GM21619 (cell line): ENCODE data around the gene MRNIP.

ENCODE experiments used
- ATAC-seq: cut with Tn5 transposase; IDR thresholded peaks from one replicate; pipeline ENCODE4 v1.9.1; 2021; ENCODE audit not compliant: unreplicated experiment

The MRNIP gene

DNA sequence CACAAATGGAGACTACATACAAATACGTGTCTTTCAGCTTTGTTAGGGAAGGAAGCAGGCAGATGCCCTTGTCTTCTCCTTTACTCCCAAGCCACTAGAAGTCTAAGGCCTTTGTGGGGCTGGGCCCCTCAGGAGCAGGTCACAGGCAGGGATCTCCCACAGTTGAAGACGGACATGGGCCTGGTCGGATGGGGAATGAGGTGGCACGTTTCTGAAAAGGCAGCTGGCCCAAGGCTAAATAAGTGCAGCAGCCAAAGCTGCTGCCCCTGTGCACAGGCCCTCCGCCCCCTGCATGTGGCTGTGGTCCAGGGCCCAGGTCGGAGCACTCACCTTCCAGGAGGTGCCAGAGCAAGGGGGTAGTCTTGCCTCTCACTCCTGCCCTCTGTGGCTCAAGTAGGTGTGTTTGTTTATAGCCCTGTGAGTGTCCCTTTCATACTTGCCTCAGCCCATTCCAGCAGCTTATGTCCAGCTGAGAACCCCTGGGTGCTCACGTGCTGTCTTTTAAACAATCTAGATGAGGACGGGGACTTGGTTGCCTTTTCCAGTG lies 36.1 kb downstream of the MRNIP start:
- no peak for ATAC-seq

DNA sequence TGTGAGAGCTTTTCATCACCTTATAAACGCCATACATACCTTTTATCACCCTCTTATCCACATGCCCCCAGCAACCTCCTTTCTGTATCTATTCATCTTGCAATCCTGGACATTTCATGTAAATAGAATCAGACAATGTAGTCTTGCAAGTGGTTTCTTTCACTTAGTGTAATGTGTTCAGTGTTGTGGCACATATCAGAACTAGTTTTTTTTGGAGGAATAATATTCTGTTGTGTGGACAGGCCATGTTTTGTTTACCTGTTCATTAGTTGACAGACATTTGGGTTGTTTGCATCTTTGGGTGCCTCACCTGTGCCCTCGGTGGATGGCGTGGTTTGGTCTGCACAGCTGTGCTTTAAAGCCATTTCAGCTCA lies 36.6 kb downstream of the MRNIP start:
- ATAC-seq: no peak

DNA sequence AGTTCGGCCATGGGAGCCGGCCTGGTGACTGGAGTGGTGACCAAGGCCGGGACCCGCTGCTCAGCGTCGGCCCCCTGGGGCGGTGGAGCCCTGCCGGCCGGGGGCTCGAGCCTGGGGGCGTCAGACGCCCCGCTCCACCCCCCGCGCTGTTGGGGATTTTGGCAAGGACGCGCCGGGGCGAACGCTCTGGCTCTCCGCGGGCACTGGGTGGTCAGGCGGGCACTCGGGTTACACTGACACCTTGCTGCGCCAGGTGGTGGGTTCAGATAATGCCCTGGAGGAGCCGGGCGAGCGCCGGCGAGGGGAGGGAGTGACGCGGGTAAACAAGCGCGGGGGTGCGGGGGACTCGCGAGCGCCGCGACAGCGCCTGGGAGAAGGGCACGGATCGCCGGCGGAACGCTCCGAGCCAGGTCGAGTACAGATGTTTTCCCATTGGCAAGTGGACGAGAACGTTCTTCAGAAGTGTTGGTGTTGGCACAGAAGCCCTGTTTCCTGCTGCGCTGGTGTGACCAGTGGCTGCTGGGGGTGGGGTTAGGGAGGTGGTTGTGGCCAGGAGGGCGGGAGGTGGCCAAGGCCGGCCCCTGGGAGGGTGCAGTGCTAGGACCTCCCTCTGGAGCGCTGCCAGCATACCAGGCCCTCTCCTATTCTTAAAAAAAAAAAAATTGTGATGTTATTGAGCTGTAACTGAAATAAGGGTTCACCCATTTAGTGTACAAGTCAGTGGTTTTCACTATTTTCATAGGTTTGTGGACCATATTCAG lies 37.1 kb downstream of the MRNIP start:
- ATAC-seq: peak; percentile 45

DNA sequence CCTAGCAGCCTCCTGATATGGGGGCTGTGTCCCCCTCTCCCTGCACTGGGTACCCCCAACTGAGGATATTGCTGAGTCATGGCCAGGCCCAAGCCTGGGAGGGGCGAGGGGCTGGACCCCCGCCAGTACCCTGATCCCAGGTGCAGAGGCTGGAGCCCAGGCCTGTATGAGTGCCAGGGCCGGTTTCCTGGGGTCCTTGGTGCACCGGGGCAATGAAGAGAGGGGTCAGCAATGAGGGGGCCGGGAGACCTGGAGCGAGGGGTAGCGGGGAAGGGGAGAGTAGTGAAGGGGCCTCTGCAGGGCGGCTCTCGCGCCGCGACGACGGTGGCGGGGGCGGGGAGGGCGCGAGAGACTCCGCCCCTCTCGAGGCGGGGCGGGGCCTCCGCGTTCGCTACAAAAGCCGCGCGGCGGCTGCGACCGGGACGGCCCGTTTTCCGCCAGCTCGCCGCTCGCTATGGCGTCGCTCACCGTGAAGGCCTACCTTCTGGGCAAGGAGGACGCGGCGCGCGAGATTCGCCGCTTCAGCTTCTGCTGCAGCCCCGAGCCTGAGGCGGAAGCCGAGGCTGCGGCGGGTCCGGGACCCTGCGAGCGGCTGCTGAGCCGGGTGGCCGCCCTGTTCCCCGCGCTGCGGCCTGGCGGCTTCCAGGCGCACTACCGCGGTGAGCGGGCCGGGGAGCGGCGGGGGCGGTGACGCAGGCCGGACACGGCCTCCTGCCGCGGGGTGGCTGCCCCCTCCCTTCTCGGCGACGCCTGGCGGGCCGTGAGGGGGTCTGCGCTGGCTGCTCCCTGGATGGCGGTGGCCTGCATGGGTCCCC lies 37.9 kb downstream of the MRNIP start, which contains the start of gene SQSTM1:
Gene SQSTM1, plus strand, starts transcription at position 423 of the 815 bp plus-strand sequence. Its CDS starts 32 bp downstream, at position 455.
- peak; percentile 34 for ATAC-seq

DNA sequence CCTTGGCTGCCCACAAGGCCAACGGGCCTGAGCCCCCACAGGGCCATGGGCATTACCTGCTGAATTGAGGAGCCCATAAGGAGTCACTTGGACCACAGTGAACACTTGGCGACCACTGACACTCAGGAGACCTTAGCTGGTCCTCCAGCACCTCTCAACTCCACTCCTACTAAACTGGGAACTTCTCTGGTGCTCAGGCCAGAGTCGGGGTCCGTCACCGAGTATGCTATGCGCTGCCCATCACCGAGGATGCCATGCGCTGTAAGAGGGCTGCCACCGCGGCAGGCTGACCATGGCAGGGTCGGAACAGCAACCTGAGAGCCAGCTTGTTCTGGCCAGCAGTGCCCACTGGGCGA lies 38.5 kb downstream of the MRNIP start:
- no peak for ATAC-seq

DNA sequence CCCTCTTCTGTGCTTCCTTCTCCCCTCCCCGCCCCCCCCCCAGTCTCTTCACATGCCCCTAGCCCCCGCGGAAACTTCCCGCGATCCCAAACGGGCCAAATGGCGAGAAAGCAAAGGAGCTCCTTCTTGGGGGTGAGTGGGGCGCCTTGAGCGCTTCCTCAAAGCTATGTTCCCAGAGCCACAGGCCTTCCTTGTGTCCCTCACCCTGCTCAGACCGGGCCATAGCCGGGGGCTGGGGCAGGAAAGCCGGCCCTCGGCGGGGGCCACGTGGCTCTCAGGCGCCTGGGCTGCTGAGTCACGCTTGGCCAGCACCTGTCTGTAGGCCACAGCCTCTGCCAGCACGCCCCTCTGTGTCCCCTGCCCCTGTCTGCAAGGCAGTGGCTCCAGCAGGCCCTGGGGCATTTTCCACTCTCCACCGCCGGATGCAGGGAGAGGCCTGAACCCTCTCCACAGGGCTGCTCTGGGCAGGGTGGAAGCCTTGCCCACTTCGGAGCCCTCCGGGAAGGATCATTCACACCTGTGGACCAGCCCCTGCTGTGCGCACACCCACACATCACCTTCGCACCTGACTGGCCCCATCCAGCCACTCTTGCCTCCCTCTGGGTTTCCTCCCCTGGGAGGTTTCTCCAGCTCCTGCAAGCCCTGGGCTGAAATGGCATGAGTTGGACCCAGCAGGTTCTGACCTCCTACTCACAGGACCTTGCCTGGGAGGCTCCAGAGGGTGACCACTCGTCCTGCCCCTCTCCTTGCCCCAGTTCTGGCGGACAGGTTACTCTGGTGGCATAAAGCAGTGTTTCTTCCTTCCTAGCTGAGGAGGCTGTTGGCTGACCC lies 39.1 kb downstream of the MRNIP start:
- ATAC-seq: peak; percentile 17

DNA sequence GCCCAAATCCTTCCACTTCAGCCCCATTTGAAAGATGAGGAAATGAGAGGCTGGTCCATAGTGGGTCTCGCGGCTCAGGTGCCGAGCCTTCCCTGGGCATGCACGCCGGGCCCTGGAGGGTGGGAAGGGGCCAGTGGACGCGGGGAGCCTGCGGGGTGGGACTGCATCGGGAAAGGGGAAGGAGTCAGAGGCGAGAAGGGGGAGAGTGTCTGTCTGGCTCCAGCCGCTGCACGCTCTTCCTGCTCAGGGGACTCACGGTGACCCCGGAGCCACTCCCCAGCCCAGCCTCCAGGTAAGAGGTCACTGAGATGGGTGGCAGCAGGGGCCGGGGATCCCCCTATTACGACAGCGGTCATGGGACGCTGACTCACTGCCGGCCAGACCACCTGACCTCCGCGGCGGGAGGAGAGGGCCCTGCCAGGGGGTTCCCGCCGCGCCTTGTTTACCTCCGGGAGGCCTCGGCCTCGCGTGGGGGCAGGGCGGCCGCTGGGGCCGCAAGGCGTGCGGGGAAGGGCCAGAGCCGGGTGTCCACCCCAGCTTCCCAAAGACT lies 39.8 kb downstream of the MRNIP start:
- peak; percentile 55 for ATAC-seq

DNA sequence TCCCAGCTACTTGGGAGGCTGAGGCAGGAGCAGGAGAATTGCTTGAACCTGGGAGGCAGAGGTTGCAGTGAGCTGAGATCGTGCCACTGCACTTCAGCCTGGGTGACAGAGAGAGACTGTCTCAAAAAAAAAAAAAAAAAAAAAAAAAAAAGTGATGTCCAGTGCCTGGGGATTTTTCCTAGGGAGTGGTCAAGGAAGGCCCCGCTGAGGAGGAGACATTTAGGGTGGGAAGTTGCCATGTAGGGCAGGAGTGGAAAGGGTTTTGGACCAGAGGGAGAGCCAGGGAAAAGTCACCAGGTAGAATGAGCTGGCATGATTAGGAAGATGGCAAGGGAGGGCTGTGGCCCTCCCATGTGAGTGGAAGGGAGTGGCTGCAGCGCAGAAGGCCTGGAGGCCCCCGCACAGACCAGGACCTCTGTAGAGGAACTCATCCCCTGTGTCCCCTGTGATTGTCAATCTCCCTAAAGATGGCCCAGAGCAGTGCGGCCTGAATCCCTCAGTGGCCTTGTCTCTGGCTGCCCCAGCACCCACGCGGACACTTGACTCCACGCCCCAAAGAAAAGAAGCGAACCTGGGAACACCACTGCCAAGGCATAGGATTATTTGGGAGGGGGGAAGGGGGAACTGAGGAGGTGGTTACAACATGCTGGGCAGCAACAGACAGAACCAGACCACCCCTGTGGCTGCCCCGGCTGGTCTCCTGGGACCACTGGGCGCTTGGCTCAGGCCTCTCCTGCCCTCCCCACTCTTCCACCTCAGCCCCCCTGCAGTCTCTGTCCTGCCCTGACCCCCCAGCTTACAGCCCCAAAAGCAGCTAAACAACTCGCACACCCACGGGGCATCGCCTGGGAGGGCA lies 40.5 kb downstream of the MRNIP start:
- ATAC-seq: no peak

DNA sequence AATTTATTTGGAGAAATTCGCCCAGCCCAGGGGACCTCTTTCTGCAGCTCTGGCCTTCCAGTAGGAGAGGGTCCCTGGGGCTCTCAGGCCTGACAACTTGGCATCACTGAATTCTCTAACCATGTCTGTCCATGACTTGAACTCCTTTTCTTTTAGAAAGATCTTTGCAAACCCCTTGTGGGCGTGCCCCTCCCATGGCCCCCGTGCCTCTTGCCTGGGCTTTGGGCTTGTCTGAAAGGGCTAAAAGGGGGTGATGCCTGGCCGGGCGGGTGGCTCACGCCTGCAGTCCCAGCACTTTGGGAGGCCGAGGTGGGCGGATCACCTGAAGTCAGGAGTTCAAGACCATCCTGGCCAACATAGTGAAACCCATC lies 41.2 kb downstream of the MRNIP start:
- ATAC-seq: no peak

DNA sequence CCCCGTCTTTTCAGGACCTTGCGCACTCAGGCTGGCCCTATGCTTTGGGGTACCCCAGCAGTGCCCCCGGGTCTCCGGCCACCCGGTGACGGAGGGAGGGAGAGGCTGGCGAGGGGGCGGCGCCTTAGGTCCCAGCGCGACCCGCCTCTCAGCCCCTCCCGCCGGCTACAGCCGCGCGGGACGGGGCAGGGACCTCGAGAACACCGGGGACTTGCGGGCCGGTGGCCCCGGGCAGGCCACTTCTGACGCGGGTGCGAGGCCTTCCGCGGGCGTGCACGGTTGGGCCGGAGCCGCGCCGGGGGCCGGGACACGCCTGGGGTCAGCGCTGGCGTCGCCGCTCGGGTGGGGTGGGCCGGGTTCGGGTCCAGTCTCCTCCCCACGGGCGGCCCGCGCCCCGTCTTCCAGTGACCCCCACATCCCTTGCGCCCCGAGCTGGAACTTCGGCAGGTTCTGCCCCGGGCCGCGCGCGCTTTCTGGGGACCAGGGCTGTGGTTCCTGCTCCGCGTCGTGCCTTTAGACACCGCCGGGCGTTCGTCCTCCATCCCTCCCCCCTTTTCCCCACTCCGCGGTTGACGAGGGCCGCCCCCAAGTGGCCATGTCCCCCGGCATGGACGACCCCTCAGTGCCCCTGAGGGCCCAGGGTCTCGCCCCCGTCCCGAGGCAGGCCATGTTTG lies 41.7 kb downstream of the MRNIP start:
- no peak for ATAC-seq

DNA sequence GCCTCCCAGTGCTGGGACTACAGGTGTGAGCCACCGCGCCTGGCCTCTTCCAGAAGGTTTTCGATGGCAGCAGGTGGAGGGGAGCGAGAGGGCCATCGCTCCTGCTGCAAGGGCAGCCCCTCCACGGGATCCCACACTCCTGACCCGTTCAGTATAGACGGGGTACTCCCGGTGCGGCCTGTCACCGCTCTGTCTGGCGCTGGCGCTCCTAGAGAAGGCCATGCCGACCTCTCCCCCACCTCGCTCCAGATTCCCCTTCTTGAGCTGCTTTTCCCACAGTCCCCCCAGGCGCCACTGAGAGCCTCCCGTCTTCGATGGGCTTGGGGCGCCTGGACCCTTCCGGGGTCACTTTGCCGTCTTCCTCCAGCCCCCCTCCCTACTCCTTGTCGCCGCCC lies 42.2 kb downstream of the MRNIP start:
- ATAC-seq: no peak

DNA sequence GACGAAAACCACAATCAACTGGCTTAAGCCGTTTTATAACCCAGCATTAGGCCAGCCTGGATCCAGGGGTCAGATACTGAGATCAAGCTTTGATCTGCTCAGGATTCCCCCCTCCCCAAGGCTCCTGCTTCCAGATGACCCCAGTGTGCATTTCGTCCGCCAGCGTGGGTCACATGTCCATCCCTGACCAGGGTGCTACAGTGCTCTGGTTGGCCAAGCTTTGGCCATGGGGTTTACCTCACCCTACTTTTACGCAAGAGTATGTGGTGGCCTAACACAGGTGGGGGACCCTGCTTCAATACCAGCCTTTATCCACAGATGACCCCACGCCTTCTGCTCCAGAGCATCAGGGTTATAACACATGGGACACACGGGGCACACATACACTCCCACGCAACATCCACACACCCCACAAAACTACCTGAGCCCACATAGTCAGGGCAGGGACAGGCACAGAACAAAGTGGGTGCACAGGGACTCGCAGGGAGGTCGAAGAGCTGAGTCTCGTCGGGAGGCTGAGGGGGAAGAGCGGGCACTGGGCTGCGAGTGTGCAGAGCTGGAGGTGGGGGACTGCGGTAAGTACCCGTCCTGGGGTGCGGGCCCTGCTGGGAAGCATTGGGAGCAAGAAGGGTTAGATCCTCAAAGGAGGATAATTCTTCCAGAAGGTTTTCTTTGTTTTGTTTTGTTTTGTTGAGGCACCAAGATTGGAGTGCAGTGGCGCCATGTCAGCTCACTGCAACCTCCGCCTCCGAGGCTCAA lies 42.9 kb downstream of the MRNIP start:
- no peak for ATAC-seq

DNA sequence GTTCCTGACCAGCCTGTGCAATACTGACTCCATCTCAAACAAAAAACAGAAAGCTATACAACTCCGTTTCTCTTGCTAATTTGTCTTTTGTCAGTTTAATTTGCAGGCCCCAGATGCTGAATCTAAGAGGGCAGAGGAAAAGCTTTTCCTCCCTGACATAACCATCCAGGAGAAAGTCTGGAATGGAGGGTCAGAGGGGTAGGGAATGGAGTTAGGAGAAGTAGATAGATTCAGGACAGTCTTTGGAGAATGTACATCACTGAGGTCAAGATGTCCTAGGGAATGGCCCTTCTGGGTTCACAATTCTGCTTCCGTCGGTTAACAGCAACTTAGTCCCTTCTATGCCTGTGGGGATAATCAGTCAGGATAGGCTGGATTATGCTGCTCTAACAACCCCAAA lies 44.5 kb downstream of the MRNIP start:
- ATAC-seq: no peak

DNA sequence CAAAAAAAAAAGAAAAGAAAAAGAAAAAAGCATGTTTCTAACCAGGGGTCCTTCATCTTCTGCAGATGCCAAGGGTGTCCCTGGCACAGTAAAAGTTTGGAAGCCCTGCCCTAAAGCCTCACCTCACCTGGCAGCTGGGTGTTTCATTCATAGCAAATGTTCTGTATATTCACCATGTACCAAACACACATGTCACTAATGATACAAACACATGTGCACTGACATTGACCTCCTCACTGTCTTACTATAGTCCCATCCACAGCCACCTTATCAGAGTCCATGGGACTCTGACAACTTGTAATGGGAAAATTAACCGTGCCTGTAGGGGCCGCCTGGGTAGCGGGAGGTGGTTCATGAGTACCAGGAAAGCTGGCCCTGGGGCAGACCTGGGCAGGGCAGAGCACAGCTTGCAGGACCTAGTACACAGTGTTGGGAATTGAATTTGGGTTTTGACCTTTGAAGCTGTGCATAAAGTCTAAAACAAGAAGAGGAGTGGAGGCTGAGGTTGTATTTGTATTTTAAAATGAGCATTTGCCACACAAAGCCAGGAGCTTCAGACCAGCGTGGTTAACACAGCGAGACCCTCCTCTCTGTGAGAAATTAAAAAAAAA lies 45.5 kb downstream of the MRNIP start:
- no peak for ATAC-seq

DNA sequence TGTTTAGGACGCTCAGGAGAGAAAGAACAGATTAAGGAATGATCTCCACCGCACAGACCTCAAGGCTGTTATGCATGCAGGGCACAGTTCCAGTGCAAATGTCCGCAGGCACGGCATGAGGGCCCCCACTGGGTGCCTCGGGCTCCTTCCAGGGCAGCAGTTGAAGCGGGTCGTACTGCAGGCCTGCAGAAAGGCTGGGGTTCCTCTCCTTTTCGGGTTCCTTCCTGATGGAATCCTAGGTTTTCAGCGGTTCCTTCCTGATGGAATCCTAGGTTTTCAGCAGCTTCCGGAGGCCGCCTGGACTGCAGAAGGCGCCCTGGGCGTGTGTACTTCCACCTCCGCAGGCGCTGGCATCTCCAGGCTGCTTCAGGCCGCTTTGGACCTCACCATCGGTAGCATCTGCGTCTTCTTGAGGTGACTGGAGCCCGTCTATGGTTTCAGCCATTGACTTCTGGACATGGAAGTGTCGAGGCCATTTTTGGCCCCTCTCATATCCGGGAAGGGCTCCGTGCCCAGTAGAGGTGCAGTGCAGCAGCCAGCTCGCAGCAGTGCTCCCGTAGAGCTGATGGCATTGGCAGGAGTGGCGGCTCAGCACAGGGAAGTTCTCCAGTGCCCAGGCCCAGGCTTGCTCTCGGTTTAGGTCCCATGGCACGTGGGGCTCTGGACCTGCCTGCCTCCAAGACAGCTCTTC lies 46.3 kb downstream of the MRNIP start:
- ATAC-seq: no peak

DNA sequence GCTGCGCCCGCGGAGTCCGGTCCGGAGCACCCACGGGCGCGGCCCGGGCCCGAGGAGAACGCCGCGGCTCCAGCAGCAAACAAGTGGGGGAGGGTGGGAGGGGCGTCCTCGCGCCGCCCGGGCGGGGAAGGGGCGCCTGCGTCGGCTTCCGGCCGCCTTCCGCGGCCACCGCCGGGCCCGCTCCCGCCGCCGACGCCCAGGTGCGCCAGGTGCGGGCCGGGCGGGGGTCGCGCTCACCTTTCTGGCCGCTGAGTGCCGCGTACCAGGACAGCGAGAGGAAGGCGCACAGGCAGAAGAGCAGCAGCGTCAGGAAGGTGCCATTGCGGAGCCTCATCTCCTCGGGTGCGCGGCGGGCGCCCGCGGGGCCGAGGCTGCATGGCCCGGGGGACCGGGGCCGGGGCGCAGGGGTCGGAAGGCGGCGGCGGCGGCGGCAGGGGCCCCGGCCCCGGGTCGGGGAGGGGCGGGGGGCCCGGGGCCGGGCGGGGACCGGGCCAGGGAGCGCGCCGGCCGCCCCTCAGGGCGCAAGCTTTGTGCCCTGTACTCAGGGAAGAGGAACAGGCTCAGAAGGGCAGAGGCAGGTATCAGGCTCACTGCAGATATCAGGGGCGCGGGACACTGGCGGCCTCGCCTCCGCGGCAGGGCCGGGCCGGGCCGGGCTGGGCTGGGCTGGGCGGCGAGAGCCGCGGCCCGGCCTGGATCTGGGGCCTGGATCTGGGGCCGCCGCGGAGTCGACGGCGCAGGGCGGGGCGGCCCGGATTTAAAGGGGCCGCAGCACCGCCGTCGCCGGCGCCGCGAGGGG lies 52.2 kb downstream of the MRNIP start, which contains the start of gene MGAT4B:
Gene MGAT4B, minus strand, starts transcription at position 617 of the 799 bp plus-strand sequence. Its CDS starts 283 bp downstream, at position 334.
- peak; percentile 65 for ATAC-seq
